PFSK-1 (cell line): ENCODE data around the gene TMEM87A.

Source experiments
- FOXP2 ChIP-seq: optimal IDR thresholded peaks from 2 replicates; pipeline ENCODE3; 2011; ENCODE audit warnings: borderline replicate concordance, control low read depth, inconsistent platforms; ENCODE audit not compliant: insufficient read depth; ENCODE audit errors: extremely low read length, extremely low read depth
- POLR2AphosphoS5 ChIP-seq: IDR thresholded peaks from 2 replicates; pipeline ENCODE4 v1.6.1; 2012; ENCODE audit warnings: low read depth, mild to moderate bottlenecking, control low read depth, low read length, moderate library complexity
- REST ChIP-seq, 2 experiments: IDR thresholded peaks; 2 replicates each; pipeline versions ENCODE4 v1.6.1 to v1.8.0; 2011 to 2012; ENCODE audit warnings: low read depth in 2 of 2, low read length in 2 of 2, control low read depth in 1 of 2, inconsistent platforms in 1 of 2, mild to moderate bottlenecking in 1 of 2, moderate library complexity in 1 of 2; ENCODE audit not compliant: insufficient read depth in 1 of 2
- SIN3A ChIP-seq: IDR thresholded peaks from 2 replicates; pipeline ENCODE4 v1.6.1; 2012; ENCODE audit warnings: mild to moderate bottlenecking, low read length, moderate library complexity, borderline replicate concordance; ENCODE audit not compliant: insufficient read depth
- TAF1 ChIP-seq: IDR thresholded peaks from 2 replicates; pipeline ENCODE4 v1.6.1; 2012; ENCODE audit warnings: low read length, control low read depth, borderline replicate concordance; ENCODE audit not compliant: insufficient read depth

Gene TMEM87A

DNA sequence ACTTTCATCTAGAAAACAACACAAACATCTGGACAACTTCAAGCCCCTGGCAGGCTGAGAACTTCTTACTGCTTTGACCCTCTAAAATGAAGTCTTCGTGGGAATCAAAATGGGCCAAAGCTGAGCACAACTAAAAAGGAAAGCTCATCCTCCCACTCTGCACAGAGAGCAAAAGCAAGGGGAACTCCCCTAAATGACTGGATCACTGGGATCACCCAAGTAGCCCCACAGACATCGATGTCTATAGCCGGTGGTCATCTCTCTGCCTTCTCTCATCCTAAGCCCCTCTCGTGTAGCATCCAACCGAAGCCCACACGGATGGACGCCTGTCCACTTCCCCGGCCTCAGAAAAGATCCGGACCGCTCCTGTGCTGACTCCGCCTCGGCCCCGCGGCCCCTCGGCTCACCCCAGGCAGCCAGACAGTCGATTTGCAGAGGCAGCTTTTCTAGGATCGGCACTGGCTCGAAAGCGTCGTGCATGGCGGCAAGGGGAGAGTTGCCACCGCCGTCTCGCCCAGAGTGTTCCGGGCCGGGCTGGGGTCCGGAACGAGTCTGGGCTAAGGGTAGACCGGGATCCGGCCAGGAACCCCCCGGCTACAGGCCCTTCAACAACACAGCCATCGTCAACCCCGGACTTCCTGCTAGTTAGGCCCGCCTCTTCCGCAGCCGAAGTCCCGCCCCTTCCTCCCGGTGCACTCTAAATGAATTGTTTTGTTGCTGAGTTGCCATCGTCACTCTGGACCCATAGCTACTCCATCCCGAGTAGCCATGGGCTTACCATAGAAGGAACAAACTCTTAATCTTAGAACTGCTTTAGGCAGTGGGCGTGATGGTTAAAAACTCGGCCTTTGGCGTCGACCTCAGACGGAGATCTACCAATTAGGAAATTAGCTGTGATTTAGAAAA, 65.3 kb downstream of the TMEM87A start, which contains the start of gene VPS39:
VPS39 (minus strand) TSS at position 631 of the 906 bp plus-strand sequence; CDS start at position 480, 151 bp downstream.
- TF ChIP-seq TAF1 (peak; percentile 49; the same call in 1 of the 2 replicates), REST (IDR thresholded peaks at IDR 0.05; ENCODE audit: insufficient read depth in 1 of 2, low read depth in 2 of 2, low read length in 2 of 2) (no peak), FOXP2 (peak; percentile 47), POLR2AphosphoS5 (peak; percentile 83; the same call in 1 of the 2 replicates)

DNA sequence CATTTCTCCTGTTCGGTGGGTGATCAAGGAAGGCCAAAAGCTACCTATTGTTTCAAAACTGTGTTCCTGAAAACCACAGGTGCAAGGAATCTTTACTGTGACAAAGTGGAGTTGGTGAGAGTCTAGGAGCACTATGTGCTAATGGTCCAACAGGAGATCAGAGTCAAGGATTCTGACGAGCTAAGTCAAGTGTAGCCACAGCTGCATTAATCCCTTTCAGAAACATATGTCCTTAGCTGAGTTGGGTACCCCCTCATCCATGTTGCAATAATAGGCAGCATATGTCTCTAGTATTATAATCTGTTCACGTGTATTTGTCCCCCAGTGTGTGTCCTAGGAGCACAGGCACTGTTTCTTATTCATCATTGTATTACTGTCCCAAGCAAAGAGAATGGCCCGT, 66.8 kb downstream of the TMEM87A start:
- TF ChIP-seq FOXP2 (no peak), POLR2AphosphoS5 (no peak), SIN3A (no peak), REST (IDR thresholded peaks at IDR 0.05; ENCODE audit: insufficient read depth in 1 of 2, low read depth in 2 of 2, low read length in 2 of 2) (no peak), TAF1 (no peak)

DNA sequence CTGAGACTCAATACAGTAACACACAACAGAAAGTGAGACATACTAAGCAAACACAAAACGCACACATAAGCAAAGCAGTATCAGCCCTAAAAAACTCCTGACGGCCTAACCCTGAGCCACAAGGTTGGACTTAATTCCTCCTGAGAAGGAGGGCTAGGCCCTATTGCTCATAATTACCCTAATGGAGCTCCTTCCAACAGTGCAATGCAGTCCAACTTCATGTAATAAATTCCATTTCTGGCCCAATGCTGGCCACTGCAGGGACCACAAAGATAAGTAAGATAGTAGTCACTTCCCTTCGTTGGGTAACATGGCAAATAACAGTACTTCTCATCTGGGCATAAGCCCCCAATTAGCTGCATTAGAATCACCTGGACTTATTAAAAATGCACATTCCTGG, 69.3 kb downstream of the TMEM87A start:
- no peak for TF ChIP-seq TAF1
- TF ChIP-seq SIN3A, result no peak
- TF ChIP-seq POLR2AphosphoS5, result no peak
- no peak for TF ChIP-seq FOXP2
- TF ChIP-seq REST (IDR thresholded peaks at IDR 0.05; ENCODE audit: insufficient read depth in 1 of 2, low read depth in 2 of 2, low read length in 2 of 2), result no peak

- TF ChIP-seq FOXP2 (no peak), TAF1 (no peak), SIN3A (no peak), POLR2AphosphoS5 (no peak), REST (IDR thresholded peaks at IDR 0.05; ENCODE audit: insufficient read depth in 1 of 2, low read depth in 2 of 2, low read length in 2 of 2) (no peak)
Observed at GRCh38 chr15:42202653-42203052, 70.6 kb downstream of the TMEM87A start.
